GM21360 (cell line): ENCODE data around the gene GDF10.

Experiments
- ATAC-seq: cut with Tn5 transposase; IDR thresholded peaks from one replicate; pipeline ENCODE4 v1.9.1; 2021; ENCODE audit warnings: mild to moderate bottlenecking, moderate library complexity; ENCODE audit not compliant: unreplicated experiment

Gene GDF10

GRCh38 chr10:47312663-47312995, 12.6 kb downstream of the GDF10 start:
- no peak for ATAC-seq

GRCh38 chr10:47314416-47314970, 14.5 kb downstream of the GDF10 start:
- ATAC-seq = no peak

- ATAC-seq = no peak
Measured at GRCh38 chr10:47315421-47315820, 15.4 kb downstream of the GDF10 start.

GRCh38 chr10:47316131-47316530, 16.1 kb downstream of the GDF10 start:
- ATAC-seq = no peak

- ATAC-seq = no peak
Measured at GRCh38 chr10:47317251-47317650, 17.3 kb downstream of the GDF10 start.

GRCh38 chr10:47318706-47319105, 18.7 kb downstream of the GDF10 start:
- no peak for ATAC-seq

- no peak for ATAC-seq
Measured at GRCh38 chr10:47319784-47320183, 19.8 kb downstream of the GDF10 start.

GRCh38 chr10:47320812-47321211, 20.8 kb downstream of the GDF10 start:
- no peak for ATAC-seq

GRCh38 chr10:47321521-47322195, 21.7 kb downstream of the GDF10 start:
- no peak for ATAC-seq

- ATAC-seq = no peak
Measured at GRCh38 chr10:47322300-47323061, 22.5 kb downstream of the GDF10 start, which contains the start of gene GDF2. Gene GDF2 (plus strand): TSS chr10:47322454. CDS start chr10:47322669, 215 bp downstream.

GRCh38 chr10:47323087-47323486, 23.1 kb downstream of the GDF10 start:
- ATAC-seq = no peak

- no peak for ATAC-seq
Measured at GRCh38 chr10:47323636-47324296, 23.8 kb downstream of the GDF10 start.

- no peak for ATAC-seq
Measured at GRCh38 chr10:47325303-47326291, 25.6 kb downstream of the GDF10 start.

GRCh38 chr10:47326306-47326926, 26.4 kb downstream of the GDF10 start:
- ATAC-seq = no peak

- no peak for ATAC-seq
Measured at GRCh38 chr10:47326927-47327330, 26.9 kb downstream of the GDF10 start.

- no peak for ATAC-seq
Measured at GRCh38 chr10:47329855-47330254, 29.9 kb downstream of the GDF10 start.

- ATAC-seq = no peak
Measured at GRCh38 chr10:47330366-47330765, 30.4 kb downstream of the GDF10 start.

- ATAC-seq = no peak
Measured at GRCh38 chr10:47330804-47331203, 30.8 kb downstream of the GDF10 start.

- ATAC-seq = no peak
Measured at GRCh38 chr10:47331491-47331890, 31.5 kb downstream of the GDF10 start.

- ATAC-seq = no peak
Measured at GRCh38 chr10:47331954-47332353, 32.0 kb downstream of the GDF10 start.
